Liver (tissue), 3 donors: ENCODE results near the gene PPM1B.

Source experiments
- CTCF ChIP-seq: fragments of 150-350 bp; IDR thresholded peaks from 2 replicates; pipeline ENCODE4 v1.5.1; 2017; ENCODE audit warnings: improper control_type of control experiment, low read depth, low read length; ENCODE audit not compliant: missing input control
- MAX ChIP-seq: IDR thresholded peaks from 2 replicates; pipeline ENCODE4 v1.6.1; 2016; ENCODE audit warnings: antibody characterized with exemption
- NR2F2 ChIP-seq: IDR thresholded peaks from 2 replicates; pipeline ENCODE4 v1.6.1; 2016; ENCODE audit warnings: antibody characterized with exemption
- RXRA ChIP-seq, 2 donors: IDR thresholded peaks; 2 replicates each; pipeline ENCODE4 v1.6.1; 2017 to 2018; ENCODE audit warnings: antibody characterized with exemption in 2 of 2, mild to moderate bottlenecking in 1 of 2
- donor health status: healthy.
- donor health status: healthy.

- TF ChIP-seq RXRA (IDR thresholded peaks at IDR 0.05) (no peak), CTCF (no peak), MAX (no peak), NR2F2 (no peak)
These were observed 42.4 kb upstream of the PPM1B start for GRCh38 chr2:44126106-44126797.
